ENCODE results near the gene TBX10. TPM values are rescaled to one million over a fixed set of nuclear protein-coding genes. Genes with fewer than 3 reads are reported as not detected.

The TBX10 gene
- total RNA-seq, 1 experiment from 2014 or later = not detected

DNA sequence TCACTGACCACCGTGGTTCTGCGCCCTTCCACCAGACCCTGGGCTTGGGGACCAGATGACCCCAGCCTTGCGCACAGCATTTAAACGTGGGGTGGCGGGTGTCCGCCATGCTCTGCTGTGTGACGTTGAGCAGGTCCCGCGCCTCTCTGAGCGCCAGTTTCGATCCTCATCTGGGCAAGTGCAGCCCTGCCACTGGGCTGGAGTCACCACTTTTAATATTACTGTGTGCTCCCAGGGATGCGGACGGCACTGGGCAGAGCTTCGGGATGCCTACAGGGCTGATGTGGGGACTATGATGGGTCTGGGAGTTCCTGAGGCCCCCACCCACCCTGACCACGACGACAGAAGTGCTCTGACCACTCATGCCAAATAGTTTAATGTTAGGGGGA, 8.6 kb downstream of the TBX10 start:
- Histone ChIP-seq H4K91ac (ENCODE audit: insufficient read length, low read depth, low read length) (no peak overlapping the region), H4K20me1 (ENCODE audit: control insufficient read depth, insufficient read depth, insufficient read length) (no peaks in the 10 kb centered on the region), H3K56ac (ENCODE audit: insufficient read length, low read depth, low read length) (no peak overlapping the region), H2BK12ac (ENCODE audit: insufficient read length, low read depth, low read length) (no peak overlapping the region), H3K4me2 (ENCODE audit: insufficient read depth, insufficient read length, low read length) (peak overlapping the region; percentile 38), H3K79me2 (ENCODE audit: insufficient read depth, low read length) (no peaks in the 10 kb centered on the region), H3K23ac (ENCODE audit: insufficient read length, low read depth, low read length) (no peak overlapping the region), H4K5ac (ENCODE audit: insufficient read length, low read depth, low read length) (no peak overlapping the region), H3T11ph (ENCODE audit: low read length) (no peak overlapping the region), H3K9me3 (ENCODE audit: control insufficient read depth, low read depth, low read length) (no peaks in the 10 kb centered on the region), H3K4ac (ENCODE audit: low read depth, low read length) (no peak overlapping the region), H2AFZ (ENCODE audit: low read length) (no peak overlapping the region), H3K79me1 (ENCODE audit: insufficient read depth, low read depth, low read length, poor library complexity, severe bottlenecking) (no peaks in the 10 kb centered on the region), H3K14ac (ENCODE audit: insufficient read depth, low read length) (no peak overlapping the region; the same call in 1 of the 2 replicates), H2BK5ac (ENCODE audit: insufficient read length, low read length) (no peak overlapping the region), H3K9ac (ENCODE audit: extremely low read depth, insufficient read length, low read length) (no peak overlapping the region), H3K27me3 (ENCODE audit: insufficient read depth, low read length) (no peaks in the 10 kb centered on the region), H3K27ac (ENCODE audit: insufficient read length, low read depth, low read length) (no peak overlapping the region), H2BK20ac (ENCODE audit: low read depth, low read length, poor library complexity, severe bottlenecking) (no peak overlapping the region), H3K23me2 (ENCODE audit: insufficient read length, low read depth, low read length, poor library complexity, severe bottlenecking) (no peaks in the 10 kb centered on the region), H2BK120ac (ENCODE audit: low read depth, low read length, poor library complexity, severe bottlenecking) (no peak overlapping the region), H2BK15ac (ENCODE audit: low read depth, low read length) (no peak overlapping the region), H2AK5ac (ENCODE audit: insufficient read length, low read length) (no peak overlapping the region), H3K18ac (ENCODE audit: insufficient read length, low read depth, low read length) (peak overlapping the region; percentile 54), H4K8ac (replicated peaks; ENCODE audit: insufficient read length, low read depth, low read length) (no peak overlapping the region), H3K4me1 (ENCODE audit: insufficient read depth, low read length) (no peaks in the 10 kb centered on the region; the same call in 1 of the 2 replicates)
- H3K36me3 Mint-ChIP-seq (ENCODE audit: insufficient read depth in 1 of 3, low read depth in 3 of 3) = peaks cover 11 to 17% (median 15%) of the 10 kb centered on the region in 3 experiments
- peaks cover 0 to 3% of the 10 kb centered on the region in 2 experiments; a peak in 2 of 5 replicates for H3K9me3 Mint-ChIP-seq
- DNase-seq = no peak
- peaks cover 27% of the 10 kb centered on the region for H3K27me3 Mint-ChIP-seq (ENCODE audit: low read depth)
- H3K4me1 Mint-ChIP-seq = peaks cover 28 to 33% of the 10 kb centered on the region in 2 experiments
- H3K4me3 Mint-ChIP-seq = peak overlapping the region; percentile 72 to 85
- no peak; the same call in 2 of the 3 replicates for TF ChIP-seq CTCF (conservative IDR thresholded peaks at IDR 0.05)
- no CpG with 5 or more reads among the region's 16 CpGs for WGBS (ENCODE audit: extremely low coverage, insufficient read length, low lambda C conversion rate)
- H3K27ac Mint-ChIP-seq = peak overlapping the region; percentile 67 to 94 (median 88); a peak in 6 of 7 replicates

Measured in H9 (cell line).